HG03103 (cell line): ENCODE measurements around the gene NFIA.

Experiments used
- ATAC-seq: cut with Tn5 transposase; IDR thresholded peaks from one replicate; pipeline ENCODE4 v1.9.1; 2021; ENCODE audit warnings: low read depth; ENCODE audit not compliant: unreplicated experiment

NFIA gene

GRCh38 chr1:61501971-61502916 is 419.9 kb downstream of the NFIA start:
- ATAC-seq, result no peak

GRCh38 chr1:61504305-61504704 is 421.9 kb downstream of the NFIA start:
- no peak for ATAC-seq

GRCh38 chr1:61504852-61505390 is 422.6 kb downstream of the NFIA start:
- ATAC-seq, result no peak

GRCh38 chr1:61506236-61506635 is 423.9 kb downstream of the NFIA start:
- no peak for ATAC-seq

- ATAC-seq, result no peak
Observed at GRCh38 chr1:61506944-61507500, 424.7 kb downstream of the NFIA start.
